HG02610 (cell line): ENCODE results near the gene ERGIC1.
A peak's percentile ranks its signal among the peaks of the same experiment; 100 is the strongest.

Experiments used
- ATAC-seq: cut with Tn5 transposase; IDR thresholded peaks from one replicate; pipeline ENCODE4 v1.9.1; 2021; ENCODE audit warnings: mild to moderate bottlenecking, moderate library complexity; ENCODE audit not compliant: unreplicated experiment

ERGIC1 gene

GRCh38 chr5:172898843-172899369 is 64.9 kb downstream of the ERGIC1 start:
- no peak for ATAC-seq

- ATAC-seq, result no peak
These were observed 65.4 kb downstream of the ERGIC1 start for GRCh38 chr5:172899436-172899835.

DNA sequence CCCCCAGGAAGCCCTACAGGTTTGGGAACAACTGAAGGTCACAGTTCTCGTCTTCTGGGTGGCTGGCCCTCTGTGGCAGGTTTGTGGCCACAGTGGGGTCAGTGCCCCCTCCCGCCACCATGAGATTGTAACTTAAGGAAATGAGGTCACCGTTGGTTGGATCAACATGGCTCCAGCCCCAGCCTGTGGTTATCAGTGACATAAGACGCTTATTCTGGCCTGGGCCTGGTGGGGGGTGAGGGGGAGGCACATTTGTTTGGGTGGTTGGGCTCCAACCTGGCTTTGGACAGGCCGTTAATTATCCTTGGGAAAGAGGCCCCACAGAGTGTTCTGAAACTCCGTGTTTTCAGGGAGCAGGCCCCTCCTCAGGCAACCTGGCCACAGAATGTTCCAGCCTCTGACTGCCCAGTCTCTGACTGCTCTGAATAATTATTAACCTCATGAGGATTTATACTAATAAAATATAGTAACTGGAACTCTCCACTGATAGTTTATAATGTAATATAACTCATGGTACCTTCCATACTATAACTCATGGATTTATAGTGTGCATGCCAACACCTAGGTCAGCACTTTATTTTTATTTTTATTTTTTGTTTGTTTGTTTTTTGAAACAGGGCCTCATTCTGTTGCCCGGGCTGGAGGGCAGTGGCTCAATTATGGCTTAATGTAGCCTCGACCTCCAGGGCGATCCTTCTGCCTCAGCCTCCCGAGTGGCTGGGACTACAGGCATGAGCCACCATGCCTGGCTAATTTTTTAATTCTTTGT is 67.1 kb downstream of the ERGIC1 start:
- no peak for ATAC-seq

GRCh38 chr5:172901788-172902496 is 67.9 kb downstream of the ERGIC1 start:
- ATAC-seq, result no peak

DNA sequence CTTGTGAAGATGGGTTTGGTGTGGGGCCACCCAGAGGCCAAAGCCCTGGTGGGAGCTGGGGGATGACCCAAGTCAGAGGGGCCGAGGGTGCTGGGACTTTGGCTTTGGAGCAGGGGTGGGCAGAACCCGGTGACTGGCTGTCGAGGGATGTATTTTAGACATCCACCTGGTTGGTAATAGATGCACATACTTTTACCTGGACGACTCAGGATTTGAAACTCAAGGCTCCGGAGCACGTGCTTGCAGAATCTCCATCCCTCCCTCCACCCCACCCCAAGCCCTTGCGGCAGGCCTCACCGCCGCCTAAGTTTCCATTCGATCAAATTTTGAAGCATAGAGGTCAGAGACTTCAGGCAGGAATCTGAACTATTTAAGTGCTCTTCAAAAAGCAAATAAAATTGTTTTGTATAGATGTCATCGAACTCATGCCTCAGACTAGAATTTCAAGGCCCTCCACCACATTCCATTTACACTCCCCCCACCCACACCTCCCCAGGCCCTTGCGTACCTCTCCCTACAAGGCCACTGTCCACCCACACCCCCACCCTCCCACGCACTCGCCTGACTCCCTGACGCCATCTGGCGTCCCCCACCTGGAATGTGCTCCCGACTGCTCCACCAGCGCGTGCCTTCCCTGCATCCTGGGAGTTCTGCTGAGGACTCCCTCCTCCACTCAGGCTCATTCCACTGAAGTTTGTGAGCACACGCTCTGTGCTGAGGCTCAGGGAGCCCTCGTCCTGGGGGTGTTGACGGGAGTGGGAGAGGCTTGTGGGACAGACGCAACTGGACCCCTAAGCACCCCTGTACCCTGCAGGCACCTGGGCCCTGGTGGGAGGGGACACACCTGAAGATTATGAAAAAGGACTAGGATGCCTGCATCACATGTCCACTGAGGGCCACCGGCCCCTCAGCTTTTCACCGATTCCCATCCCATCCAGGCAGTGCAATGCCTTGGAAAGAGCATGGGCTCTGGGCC is 68.7 kb downstream of the ERGIC1 start:
- ATAC-seq, result no peak

GRCh38 chr5:172903790-172904189 is 69.7 kb downstream of the ERGIC1 start:
- ATAC-seq, result no peak

DNA sequence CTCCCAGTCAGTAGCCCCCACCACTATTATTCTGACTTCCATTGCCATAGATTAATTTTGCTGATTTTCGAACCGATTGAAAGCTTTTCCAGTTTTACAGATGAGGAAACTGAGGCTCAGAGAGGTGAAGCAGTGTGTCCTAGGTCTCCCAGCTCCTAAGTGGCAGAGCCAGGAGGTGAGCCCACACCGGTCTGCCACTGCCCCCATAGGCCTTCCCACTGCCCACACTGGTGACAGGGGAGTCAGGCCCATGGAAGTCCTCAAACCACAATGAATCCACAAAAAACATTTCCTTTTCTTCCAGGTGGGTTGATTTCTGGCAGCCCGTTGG is 70.2 kb downstream of the ERGIC1 start:
- ATAC-seq, result no peak

DNA sequence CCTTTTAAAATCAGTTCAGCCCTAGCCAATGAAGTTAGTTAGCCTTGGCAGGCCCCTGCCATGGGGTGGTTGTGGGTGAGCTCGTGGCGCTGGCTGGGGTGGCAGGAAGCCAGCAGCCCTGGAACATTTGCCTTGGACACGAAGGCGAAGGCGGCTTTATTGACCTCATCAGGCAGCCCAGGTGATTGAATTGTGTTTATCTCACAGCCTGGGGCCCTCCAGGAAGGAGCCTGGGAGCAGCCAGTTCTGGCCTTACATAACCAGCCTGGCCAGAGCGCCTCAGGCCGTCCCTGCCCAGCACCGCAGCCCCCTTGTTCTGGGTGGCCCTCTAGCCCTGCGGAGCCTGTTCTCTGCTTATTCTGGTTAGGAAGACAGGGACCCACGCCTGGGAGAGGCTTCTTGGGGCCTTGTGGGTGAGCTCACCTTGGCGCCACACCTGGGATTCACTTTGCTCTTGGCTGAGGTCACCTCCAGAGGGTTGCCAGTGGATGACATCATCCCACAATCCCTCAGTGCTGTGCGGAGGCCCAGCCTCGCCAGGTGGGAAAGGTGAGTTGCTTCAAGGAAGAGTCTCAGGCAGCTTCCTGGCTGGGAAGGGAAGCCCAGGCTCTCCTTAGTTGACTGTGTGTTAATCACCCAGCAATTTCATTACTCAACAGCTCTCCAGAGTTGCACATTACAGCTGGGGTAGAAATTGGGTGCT is 70.7 kb downstream of the ERGIC1 start:
- no peak for ATAC-seq

- ATAC-seq, result no peak
These were observed 71.5 kb downstream of the ERGIC1 start for GRCh38 chr5:172905346-172906140.

DNA sequence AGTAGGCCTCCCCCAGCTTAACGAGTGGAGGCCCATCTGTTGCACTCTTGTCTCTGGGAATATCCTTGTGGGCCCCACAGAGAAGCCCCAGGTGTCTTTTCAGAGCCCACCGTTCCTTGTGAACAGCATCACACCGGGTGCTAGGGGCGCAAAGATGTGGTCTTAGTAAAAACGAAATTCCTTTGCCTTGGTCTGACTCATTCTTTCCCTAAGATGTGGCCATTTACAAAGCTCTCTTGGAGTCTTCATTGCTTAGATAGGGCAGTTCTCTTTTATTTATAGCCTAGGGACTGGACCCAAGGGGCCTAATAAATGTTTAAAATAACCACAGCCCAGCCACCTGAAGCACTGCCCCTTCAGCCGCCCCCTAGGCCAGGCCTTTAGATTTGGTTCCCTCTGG is 72.4 kb downstream of the ERGIC1 start:
- ATAC-seq, result peak; percentile 57

- ATAC-seq, result peak; percentile 9
These were observed 72.8 kb downstream of the ERGIC1 start for GRCh38 chr5:172906888-172907287.

GRCh38 chr5:172907657-172908056 is 73.6 kb downstream of the ERGIC1 start:
- no peak for ATAC-seq

GRCh38 chr5:172908662-172909061 is 74.6 kb downstream of the ERGIC1 start:
- no peak for ATAC-seq

DNA sequence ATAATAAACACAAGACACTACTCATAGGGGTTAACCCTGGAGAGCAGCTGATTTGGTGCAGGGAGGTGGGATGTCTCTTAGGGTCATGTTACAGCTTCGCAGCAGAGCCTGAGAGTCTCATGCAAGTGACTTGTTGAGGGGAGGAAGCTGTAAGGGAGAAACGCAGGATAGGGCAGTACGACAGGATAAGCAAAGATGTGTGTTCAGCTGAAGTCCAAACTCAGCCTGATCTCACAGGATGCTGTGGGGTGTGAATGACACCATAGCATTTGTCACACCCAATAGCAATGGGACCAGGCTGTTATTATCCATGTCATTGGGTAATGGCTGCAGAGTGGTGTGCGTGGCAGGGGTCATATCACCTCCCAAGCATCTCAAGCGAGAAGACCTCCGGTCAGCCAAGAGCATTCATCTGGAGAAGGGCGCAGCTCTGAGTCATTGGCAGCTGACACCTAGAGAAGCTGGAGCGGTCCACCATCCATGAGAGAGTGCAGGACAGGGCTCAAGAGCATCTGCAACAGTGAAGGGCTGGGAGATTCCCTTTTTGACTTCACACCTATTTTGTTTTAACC is 76.0 kb downstream of the ERGIC1 start:
- ATAC-seq, result peak; percentile 55

DNA sequence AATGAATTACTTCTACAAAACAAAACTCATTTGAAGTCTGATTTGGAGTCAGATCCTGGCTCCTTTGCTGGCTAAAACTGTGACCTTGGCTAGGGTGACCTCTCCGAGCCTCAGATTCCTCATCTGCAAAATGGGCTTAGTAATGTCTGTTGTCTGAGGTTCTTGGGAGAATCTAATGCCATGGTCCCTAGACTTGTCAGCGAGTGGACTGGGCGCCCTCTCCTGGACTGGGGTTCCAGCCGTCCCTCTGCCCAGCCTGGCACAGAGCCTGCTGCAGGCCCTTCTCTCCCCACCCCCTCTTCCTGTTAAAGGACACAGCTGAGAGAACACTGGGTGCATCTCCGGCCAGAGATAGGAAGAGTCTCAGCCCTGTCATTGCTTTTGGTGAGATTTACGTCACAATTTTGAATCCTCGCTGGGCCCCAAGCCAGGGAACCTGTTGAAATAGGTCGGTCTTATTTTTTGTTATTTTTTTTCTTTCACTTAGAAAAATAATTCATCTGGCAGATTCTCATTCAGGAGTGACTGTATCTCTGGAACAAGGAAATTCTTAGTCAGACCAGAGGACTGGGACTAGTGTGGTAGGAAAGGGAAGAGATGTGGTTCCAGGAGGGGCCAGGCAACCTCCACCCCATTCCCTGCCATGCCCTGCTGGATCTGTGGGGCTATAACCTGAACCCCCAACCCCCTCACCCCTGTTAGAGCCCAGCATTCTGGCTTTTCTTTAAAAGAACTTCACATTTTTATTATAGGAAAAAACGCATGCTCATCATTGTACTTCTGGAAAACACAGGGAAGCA is 77.0 kb downstream of the ERGIC1 start:
- ATAC-seq, result no peak

GRCh38 chr5:172911628-172911880 is 77.5 kb downstream of the ERGIC1 start:
- no peak for ATAC-seq

GRCh38 chr5:172911976-172912375 is 77.9 kb downstream of the ERGIC1 start:
- ATAC-seq, result no peak

- ATAC-seq, result no peak
These were observed 79.2 kb downstream of the ERGIC1 start for GRCh38 chr5:172913117-172913850.
